ENCODE results near the gene KCNJ4. TPM values are rescaled to one million over a fixed set of nuclear protein-coding genes. Genes with fewer than 3 reads are reported as not detected.

The KCNJ4 gene
- total RNA-seq, 2 experiments from 2014 or later, result not detected

- Histone ChIP-seq H3K79me2 (ENCODE audit: insufficient read depth, low read depth, low read length) (no peaks in the 10 kb centered on the region), H3K4me3 (ENCODE audit: low read depth, low read length, poor library complexity, severe bottlenecking) (no peak overlapping the region), H2AFZ (ENCODE audit: low read length) (no peak overlapping the region), H3K4me2 (ENCODE audit: low read length) (no peak overlapping the region), H3K9me2 (ENCODE audit: insufficient read depth, low read length) (no peaks in the 10 kb centered on the region), H3K4me1 (ENCODE audit: insufficient read depth, low read length, poor library complexity, severe bottlenecking) (no peaks in the 10 kb centered on the region), H3K9me3 (ENCODE audit: low read length) (no peaks in the 10 kb centered on the region), H3K36me3 (ENCODE audit: insufficient read depth, low read length) (no peaks in the 10 kb centered on the region), H3K27ac (ENCODE audit: low read depth, low read length, poor library complexity, severe bottlenecking) (no peak overlapping the region), H4K20me1 (ENCODE audit: insufficient read depth, low read length) (no peaks in the 10 kb centered on the region)
- CTCF ChIA-PET (ENCODE audit: unreplicated experiment), result no interaction called here
- intact Hi-C loops (cut with micrococcal nuclease; ENCODE audit: unreplicated experiment), result no loop called here
- no TSS peak for BruUV-seq (replicated peaks)
- POLR2A ChIA-PET, result no interaction called here
- TF ChIP-seq CTCF (conservative IDR thresholded peaks at IDR 0.05; ENCODE audit: low read length), result no peak
- no peak for TF ChIP-seq EZH2phosphoT487 (IDR thresholded peaks at IDR 0.05; ENCODE audit: borderline replicate concordance, low read depth, low read length)
- no peak for DNase-seq (ENCODE audit: low spot score)
These were observed 41.0 kb downstream of the KCNJ4 start for GRCh38 chr22:38414009-38414395.

- ChIA-PET POLR2A (no interaction called here), CTCF (ENCODE audit: unreplicated experiment) (no interaction called here)
- Histone ChIP-seq H3K9me2 (ENCODE audit: insufficient read depth, low read length) (no peaks in the 10 kb centered on the region), H3K9me3 (ENCODE audit: low read length) (no peaks in the 10 kb centered on the region), H4K20me1 (ENCODE audit: insufficient read depth, low read length) (no peaks in the 10 kb centered on the region), H3K4me2 (ENCODE audit: low read length) (no peak overlapping the region), H2AFZ (ENCODE audit: low read length) (no peak overlapping the region), H3K27ac (ENCODE audit: low read depth, low read length, poor library complexity, severe bottlenecking) (no peak overlapping the region), H3K4me3 (ENCODE audit: low read depth, low read length, poor library complexity, severe bottlenecking) (no peak overlapping the region), H3K79me2 (ENCODE audit: insufficient read depth, low read depth, low read length) (no peaks in the 10 kb centered on the region), H3K4me1 (ENCODE audit: insufficient read depth, low read length, poor library complexity, severe bottlenecking) (no peaks in the 10 kb centered on the region), H3K36me3 (ENCODE audit: insufficient read depth, low read length) (no peaks in the 10 kb centered on the region)
- BruUV-seq (replicated peaks), result no TSS peak
- intact Hi-C loops (cut with micrococcal nuclease; ENCODE audit: unreplicated experiment), result no loop called here
- no peak for TF ChIP-seq CTCF (conservative IDR thresholded peaks at IDR 0.05; ENCODE audit: low read length)
- TF ChIP-seq EZH2phosphoT487 (IDR thresholded peaks at IDR 0.05; ENCODE audit: borderline replicate concordance, low read depth, low read length), result no peak
- no peak for DNase-seq (ENCODE audit: low spot score)
These were observed 41.7 kb downstream of the KCNJ4 start for GRCh38 chr22:38413085-38414008.

- no peak overlapping the region for H3K4me2 ChIP-seq (ENCODE audit: low read length)
- H3K4me3 ChIP-seq (ENCODE audit: low read depth, low read length, poor library complexity, severe bottlenecking), result no peak overlapping the region
- H3K9me2 ChIP-seq (ENCODE audit: insufficient read depth, low read length), result no peaks in the 10 kb centered on the region
- H3K4me1 ChIP-seq (ENCODE audit: insufficient read depth, low read length, poor library complexity, severe bottlenecking), result no peaks in the 10 kb centered on the region
- no TSS peak for BruUV-seq (replicated peaks)
- H4K20me1 ChIP-seq (ENCODE audit: insufficient read depth, low read length), result no peaks in the 10 kb centered on the region
- no peak overlapping the region for H3K27ac ChIP-seq (ENCODE audit: low read depth, low read length, poor library complexity, severe bottlenecking)
- H2AFZ ChIP-seq (ENCODE audit: low read length), result no peak overlapping the region
- CTCF ChIA-PET (ENCODE audit: unreplicated experiment), result no interaction called here
- H3K36me3 ChIP-seq (ENCODE audit: insufficient read depth, low read length), result no peaks in the 10 kb centered on the region
- TF ChIP-seq EZH2phosphoT487 (IDR thresholded peaks at IDR 0.05; ENCODE audit: borderline replicate concordance, low read depth, low read length) (no peak), CTCF (conservative IDR thresholded peaks at IDR 0.05; ENCODE audit: low read length) (peak; percentile 82)
- DNase-seq (ENCODE audit: low spot score), result no peak
- H3K79me2 ChIP-seq (ENCODE audit: insufficient read depth, low read depth, low read length), result no peaks in the 10 kb centered on the region
- POLR2A ChIA-PET, result no interaction called here
- no peaks in the 10 kb centered on the region for H3K9me3 ChIP-seq (ENCODE audit: low read length)
- intact Hi-C loops (cut with micrococcal nuclease; ENCODE audit: unreplicated experiment), result no loop called here
These were observed 42.4 kb downstream of the KCNJ4 start for GRCh38 chr22:38412435-38413084.

Measured in OCI-LY7 (cell line).